Measurements from ENCODE around the gene OR5K1. TPM values are rescaled to one million over a fixed set of nuclear protein-coding genes. Genes with fewer than 3 reads are reported as not detected.

Gene OR5K1
- total RNA-seq, 2 experiments from 2014 or later, result not detected

GRCh38 chr3:98518816-98519215, 55.8 kb downstream of the OR5K1 start:
- Histone ChIP-seq H3K27ac (ENCODE audit: low read depth in 1 of 2, low read length in 2 of 2) (no peak overlapping the region), H3K27me3 (ENCODE audit: control insufficient read depth in 1 of 2, insufficient read depth in 2 of 2, low read length in 2 of 2) (no peaks in the 10 kb centered on the region), H3K4me1 (ENCODE audit: insufficient read depth, low read length) (peaks cover 17% of the 10 kb centered on the region), H3K36me3 (ENCODE audit: insufficient read depth, low read length) (peaks cover 60% of the 10 kb centered on the region), H3K4me3 (ENCODE audit: low read length) (no peak overlapping the region), H3K9me3 (ENCODE audit: control insufficient read depth in 1 of 2, insufficient read depth in 1 of 2, low read length in 2 of 2) (no peaks in the 10 kb centered on the region)
- CTCF ChIA-PET, result no interaction called here
- DNase-seq, result no peak
- POLR2A ChIA-PET, result interaction anchor here (2.2 to 5.9 kb wide), 2 partner anchors 38 to 45 kb away, joined by 7 to 169 read pairs; no protein-coding TSS in a partner anchor
- Mint-ChIP-seq H3K4me3 (peak overlapping the region; percentile 95), H3K27ac (peak overlapping the region; percentile 79), H3K36me3 (ENCODE audit: low read depth) (peaks cover 85% of the 10 kb centered on the region), H3K9me3 (no peaks in the 10 kb centered on the region), H3K4me1 (ENCODE audit: low read depth) (peaks cover 68% of the 10 kb centered on the region), H3K27me3 (no peaks in the 10 kb centered on the region)
- ATAC-seq (ENCODE audit: poor library complexity), result no peak
- no peak for TF ChIP-seq CTCF (IDR thresholded peaks at IDR 0.05)
- intact Hi-C loops (cut with DNase I, micrococcal nuclease), result loop anchor here in 1 of 2 experiments (10.0 kb wide), 1 partner anchor 484 kb away; the partner anchor contains the start of gene GABRR3

- TF ChIP-seq CTCF (IDR thresholded peaks at IDR 0.05), result no peak
- Mint-ChIP-seq H3K36me3 (ENCODE audit: low read depth) (peaks cover 79% of the 10 kb centered on the region), H3K4me1 (ENCODE audit: low read depth) (peaks cover 68% of the 10 kb centered on the region), H3K27me3 (no peaks in the 10 kb centered on the region), H3K27ac (peak overlapping the region; percentile 79), H3K4me3 (peak overlapping the region; percentile 95), H3K9me3 (no peaks in the 10 kb centered on the region)
- H3K9me3 ChIP-seq (ENCODE audit: control insufficient read depth in 1 of 2, insufficient read depth in 1 of 2, low read length in 2 of 2), result no peaks in the 10 kb centered on the region
- peaks cover 60% of the 10 kb centered on the region for H3K36me3 ChIP-seq (ENCODE audit: insufficient read depth, low read length)
- intact Hi-C loops (cut with DNase I, micrococcal nuclease), result loop anchor here in 1 of 2 experiments (10.0 kb wide), 1 partner anchor 485 kb away; the partner anchor contains the start of gene GABRR3
- DNase-seq (no peak), ATAC-seq (ENCODE audit: poor library complexity) (no peak)
- POLR2A ChIA-PET, result interaction anchor here (1.3 to 5.9 kb wide), 3 partner anchors 37 to 53 kb away, joined by 4 to 169 read pairs (median 7); no protein-coding TSS in a partner anchor
- H3K27me3 ChIP-seq (ENCODE audit: control insufficient read depth in 1 of 2, insufficient read depth in 2 of 2, low read length in 2 of 2), result no peaks in the 10 kb centered on the region
- peaks cover 17% of the 10 kb centered on the region for H3K4me1 ChIP-seq (ENCODE audit: insufficient read depth, low read length)
- CTCF ChIA-PET, result no interaction called here
- no peak overlapping the region for H3K27ac ChIP-seq (ENCODE audit: low read depth in 1 of 2, low read length in 2 of 2)
- no peak overlapping the region for H3K4me3 ChIP-seq (ENCODE audit: low read length)
Observed at GRCh38 chr3:98519351-98519750, 56.4 kb downstream of the OR5K1 start.

GRCh38 chr3:98521897-98522543, 59.0 kb downstream of the OR5K1 start:
- peak; percentile 28 for ATAC-seq (ENCODE audit: poor library complexity)
- Mint-ChIP-seq H3K27ac (peak overlapping the region; percentile 79), H3K4me1 (ENCODE audit: low read depth) (peaks cover 56% of the 10 kb centered on the region), H3K27me3 (no peaks in the 10 kb centered on the region), H3K4me3 (peak overlapping the region; percentile 95), H3K9me3 (no peaks in the 10 kb centered on the region), H3K36me3 (ENCODE audit: low read depth) (peaks cover 52% of the 10 kb centered on the region)
- Histone ChIP-seq H3K36me3 (ENCODE audit: insufficient read depth, low read length) (peaks cover 36% of the 10 kb centered on the region), H3K27ac (ENCODE audit: low read depth in 1 of 2, low read length in 2 of 2) (peak overlapping the region; percentile 66 to 84), H3K9me3 (ENCODE audit: control insufficient read depth in 1 of 2, insufficient read depth in 1 of 2, low read length in 2 of 2) (no peaks in the 10 kb centered on the region), H3K4me1 (ENCODE audit: insufficient read depth, low read length) (peaks cover 23% of the 10 kb centered on the region), H3K27me3 (ENCODE audit: control insufficient read depth in 1 of 2, insufficient read depth in 2 of 2, low read length in 2 of 2) (no peaks in the 10 kb centered on the region), H3K4me3 (ENCODE audit: low read length) (peak overlapping the region; percentile 68)
- POLR2A ChIA-PET, result interaction anchor here (0.6 to 5.9 kb wide), 15 partner anchors 11 to 1739 kb away, joined by 3 to 169 read pairs (median 7); partner anchors contain the start of genes CPOX, DCBLD2 and TBC1D23
- CTCF ChIA-PET, result interaction anchor here (1.0 to 1.6 kb wide), 3 partner anchors 34 to 80 kb away, joined by 3 to 6 read pairs (median 4); no protein-coding TSS in a partner anchor
- intact Hi-C loops (cut with DNase I, micrococcal nuclease), result loop anchor here (1.0 to 10.0 kb wide), 11 partner anchors 41 to 1883 kb away; partner anchors contain the start of genes CMSS1 (in 2 of the 2), CPOX (in 2 of the 2), ARL6 (in 1 of the 2) and LNP1 (in 1 of the 2)
- peak; percentile 20 to 75 (median 37) for DNase-seq
- TF ChIP-seq CTCF (IDR thresholded peaks at IDR 0.05), result no peak

Other genes starting within 250 kb of the OR5K1 start
- gene OR5H6, start 199.0 kb upstream of the OR5K1 start, total RNA-seq, result not detected
- gene OR5H2, start 180.7 kb upstream of the OR5K1 start, total RNA-seq, result not detected
- not detected for gene OR5K4, start 109.3 kb upstream of the OR5K1 start, total RNA-seq
- gene OR5K3, start 72.5 kb upstream of the OR5K1 start, total RNA-seq, result not detected
- not detected for gene OR5K2, start 34.5 kb downstream of the OR5K1 start, total RNA-seq
- gene CLDND1, start 59.7 kb downstream of the OR5K1 start, total RNA-seq, result 100 to 1,000 TPM; 168 to 185 TPM
- 1 to 10 TPM; 8.4 to 9.6 TPM for gene GPR15, start 68.8 kb downstream of the OR5K1 start, total RNA-seq
- gene CPOX, start 130.4 kb downstream of the OR5K1 start, total RNA-seq, result 10 to 100 TPM in 1 of 2 experiments, 1 to 10 TPM in 1; 7.0 to 10.5 TPM

Measured in CD4-positive, alpha-beta T cell (primary cell).